Renal cortex interstitium (tissue), 11 donors: Measurements from ENCODE around the gene BCAS4. TPM values are rescaled to one million over a fixed set of nuclear protein-coding genes. Genes with fewer than 3 reads are reported as not detected.

ENCODE experiments used
- DNase-seq, 11 donors: peaks; one replicate each; pipeline ENCODE4 v3.0.0-alpha.2; 2013; ENCODE audit warnings: low read depth in 9 of 11, low spot score in 4 of 11; ENCODE audit errors: extremely low read depth in 1 of 11
- polyA plus RNA-seq, 3 donors: library from polyadenylated mRNA; unstranded; fragments of 120-200 nt; gene quantifications; one replicate each; pipeline ENCODE4 v1.2.1, GENCODE V29; 2013; ENCODE audit not compliant: insufficient read length in 3 of 3

BCAS4 gene
- polyA plus RNA-seq, 3 donors = 4.6 to 5.9 (median 5.5) TPM

DNA sequence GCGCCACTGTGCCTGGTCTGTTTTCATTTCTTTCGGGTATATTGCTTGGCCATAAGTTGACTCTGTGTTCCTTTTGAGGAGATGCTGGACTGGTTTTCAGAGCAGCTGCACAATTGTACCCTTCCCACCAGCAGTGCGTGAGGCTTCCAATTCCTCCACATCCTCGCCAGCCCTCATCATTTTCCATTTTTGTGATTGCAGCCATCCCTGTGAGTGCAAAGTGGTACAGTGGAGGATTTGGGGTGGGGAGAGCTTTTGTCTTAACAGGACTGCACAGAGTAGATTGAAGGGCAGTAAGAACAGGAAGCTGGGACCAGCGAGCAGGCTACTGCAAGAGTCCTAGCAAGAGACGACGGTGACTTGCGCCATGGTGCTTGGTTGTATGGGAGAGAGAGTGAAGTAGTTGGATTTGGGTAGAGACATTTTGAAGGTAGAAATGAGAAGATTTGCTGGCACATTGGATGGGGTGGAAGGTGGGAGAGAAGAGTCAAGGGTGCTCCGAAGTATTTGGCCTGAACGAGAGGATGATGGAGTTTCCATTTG is 18.3 kb downstream of the BCAS4 start:
- DNase-seq = no peak

DNA sequence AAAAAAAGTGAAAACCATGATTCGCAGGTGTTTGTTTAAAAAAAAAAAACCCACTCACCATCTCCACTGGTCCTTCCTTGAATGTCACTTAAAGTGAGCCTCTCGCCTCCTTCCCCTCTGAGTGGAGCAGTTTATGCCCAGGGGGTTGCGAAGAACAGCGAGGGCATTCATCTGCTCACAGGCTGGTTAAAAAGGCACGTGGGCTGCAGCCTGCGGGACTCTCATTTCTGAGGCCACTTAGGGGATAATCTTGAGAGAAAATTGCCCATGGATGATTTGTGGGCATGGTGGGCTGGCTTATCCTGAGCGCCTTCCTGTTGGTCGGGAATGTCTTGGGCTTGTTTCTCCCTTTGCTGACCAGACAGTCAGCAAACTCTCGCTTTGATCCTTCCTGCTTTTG is 18.9 kb downstream of the BCAS4 start:
- no peak for DNase-seq

DNA sequence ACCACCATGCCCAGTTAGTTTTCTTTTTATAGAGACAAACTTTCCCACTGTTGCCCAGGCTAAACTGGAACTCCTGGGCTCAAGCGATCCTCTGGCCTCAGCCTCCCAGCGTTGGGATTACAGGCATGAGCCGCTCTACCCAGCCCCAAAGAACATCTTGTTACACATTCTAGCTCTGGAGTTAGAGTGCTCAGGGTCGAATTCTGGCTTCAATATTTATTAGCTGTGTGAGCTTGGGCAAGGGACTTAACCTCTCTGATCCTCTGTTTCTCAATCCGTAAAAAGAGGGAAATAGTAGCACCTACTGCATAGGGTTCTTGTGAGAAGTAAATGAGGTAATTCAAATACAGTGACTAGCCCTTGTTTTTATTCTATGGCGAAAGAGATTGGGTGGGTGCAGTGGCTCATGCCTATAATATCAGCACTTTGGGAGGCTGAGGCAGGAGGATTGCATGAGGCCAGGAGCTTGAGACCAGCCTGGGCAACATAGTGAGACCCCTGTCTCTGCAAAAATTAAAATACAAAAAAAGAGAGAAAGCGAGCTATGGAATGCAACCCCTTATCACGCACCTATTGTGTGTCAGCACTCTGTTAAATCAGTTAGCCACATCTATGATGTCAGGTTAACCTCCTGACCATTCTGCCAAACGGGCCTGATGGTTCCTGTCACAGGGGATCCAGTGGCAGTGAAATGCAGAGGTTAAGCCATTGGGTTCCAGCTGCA is 19.7 kb downstream of the BCAS4 start:
- no peak for DNase-seq

DNA sequence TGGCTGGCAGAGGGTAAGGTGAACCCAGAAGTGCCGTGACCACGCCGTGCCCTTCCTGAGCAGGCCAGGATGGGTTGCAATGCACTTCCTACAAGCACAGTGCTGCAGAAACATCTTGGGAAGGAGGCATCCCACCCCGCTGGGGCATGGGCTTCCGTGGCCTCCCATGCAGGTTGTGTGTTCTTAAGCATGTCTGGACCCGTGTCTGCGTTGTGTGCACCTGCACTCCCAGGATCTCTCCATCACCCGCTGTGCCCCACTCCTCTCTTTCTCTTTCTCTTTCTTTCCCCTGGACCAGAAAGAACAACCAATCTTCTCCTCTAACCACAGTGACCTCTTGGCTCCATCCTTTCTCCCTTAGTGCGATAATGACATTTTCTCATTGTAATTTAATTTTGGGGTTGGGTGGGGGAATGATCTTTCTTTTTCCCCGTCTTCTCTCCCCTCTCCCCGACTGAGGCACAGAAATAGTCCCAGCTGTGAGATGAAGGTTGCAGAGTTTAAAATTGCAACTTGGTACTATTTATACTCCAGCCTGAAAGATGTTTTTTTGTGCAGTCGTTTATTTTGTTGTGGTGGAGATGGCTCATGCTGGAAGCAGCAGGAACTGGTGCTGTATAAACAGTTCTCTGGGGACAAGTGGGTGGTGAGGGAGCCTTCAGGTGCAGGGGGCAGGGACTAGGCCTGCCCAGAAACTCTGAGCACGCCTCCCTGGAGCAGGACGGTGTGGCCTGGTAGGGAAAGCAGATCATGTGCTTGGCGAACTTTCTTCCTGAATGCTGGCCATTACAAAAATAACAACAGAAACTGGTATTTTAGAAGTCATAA is 20.5 kb downstream of the BCAS4 start:
- DNase-seq = no peak

DNA sequence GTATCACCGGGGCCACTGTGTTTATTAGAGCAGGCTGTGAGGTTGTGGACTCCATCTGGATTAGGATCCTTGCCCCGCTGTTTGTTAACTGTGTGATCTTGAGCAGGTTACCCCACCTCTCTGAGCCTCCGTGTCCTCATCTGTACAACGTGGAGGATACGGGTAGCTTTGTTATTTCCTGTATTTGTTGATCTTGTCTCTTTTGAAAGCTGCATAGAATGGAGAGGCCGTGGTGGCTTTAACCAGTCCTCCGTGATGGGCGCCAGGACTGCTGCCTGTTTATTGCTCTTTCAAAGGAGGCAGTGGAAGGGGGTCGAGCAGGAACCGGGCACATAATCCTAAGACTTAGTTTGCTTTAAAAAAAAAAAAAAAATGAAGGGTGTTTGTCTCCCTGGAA is 22.9 kb downstream of the BCAS4 start:
- DNase-seq = no peak

DNA sequence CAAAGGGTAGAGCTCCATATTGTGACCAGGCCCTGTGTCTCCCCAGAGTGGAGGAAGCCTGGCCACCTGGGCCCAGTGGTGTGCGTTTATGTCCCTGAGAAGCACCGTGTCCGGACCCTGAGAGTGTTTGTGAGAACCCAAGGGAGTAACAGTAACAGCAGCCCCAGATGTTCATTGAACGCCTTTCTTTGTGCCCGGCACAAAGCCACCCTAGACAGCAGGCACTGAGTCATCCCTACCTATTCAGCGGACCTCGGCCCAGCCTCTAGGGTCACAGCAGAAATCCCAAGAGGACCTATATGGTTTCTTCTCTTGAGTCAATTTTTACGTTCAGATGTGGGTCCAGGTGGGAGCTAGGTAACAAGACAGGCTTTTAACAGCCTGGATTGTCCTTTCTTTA is 24.5 kb downstream of the BCAS4 start:
- no peak for DNase-seq

DNA sequence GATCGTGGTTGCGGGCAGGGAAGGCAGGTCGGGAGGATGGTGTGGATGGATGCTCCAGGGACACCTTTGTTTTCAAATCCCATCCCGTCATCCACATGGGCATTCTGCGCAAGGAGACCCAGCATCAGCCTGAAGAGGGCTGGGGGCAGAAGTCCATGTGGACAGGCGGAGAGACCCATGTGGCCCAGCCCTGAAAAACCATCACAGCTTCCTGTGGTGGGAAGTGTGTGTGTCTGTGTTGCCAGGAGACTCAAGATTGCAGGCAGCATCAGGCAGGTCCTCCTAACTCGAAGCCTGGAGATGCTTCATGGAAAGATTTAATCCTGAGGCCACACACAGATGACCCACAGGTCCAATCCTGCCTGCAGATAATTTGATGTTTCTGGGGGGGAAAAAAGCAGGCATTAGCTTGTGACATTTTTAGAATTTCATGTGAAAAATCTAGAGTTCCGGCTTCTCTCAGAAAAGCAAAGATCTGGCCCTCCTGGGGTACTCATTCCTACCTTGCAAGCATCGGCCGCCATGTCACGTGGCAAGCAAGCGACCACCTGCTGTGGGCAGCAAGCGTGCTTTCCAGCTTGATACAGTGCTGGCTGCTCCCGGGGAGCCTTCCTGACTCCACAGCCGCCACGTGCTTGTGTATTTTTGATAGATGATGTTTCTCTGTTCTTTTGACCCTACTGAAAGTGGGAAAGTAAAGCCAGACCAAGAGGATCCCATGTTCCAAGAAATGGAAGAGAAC is 25.8 kb downstream of the BCAS4 start:
- no peak for DNase-seq

DNA sequence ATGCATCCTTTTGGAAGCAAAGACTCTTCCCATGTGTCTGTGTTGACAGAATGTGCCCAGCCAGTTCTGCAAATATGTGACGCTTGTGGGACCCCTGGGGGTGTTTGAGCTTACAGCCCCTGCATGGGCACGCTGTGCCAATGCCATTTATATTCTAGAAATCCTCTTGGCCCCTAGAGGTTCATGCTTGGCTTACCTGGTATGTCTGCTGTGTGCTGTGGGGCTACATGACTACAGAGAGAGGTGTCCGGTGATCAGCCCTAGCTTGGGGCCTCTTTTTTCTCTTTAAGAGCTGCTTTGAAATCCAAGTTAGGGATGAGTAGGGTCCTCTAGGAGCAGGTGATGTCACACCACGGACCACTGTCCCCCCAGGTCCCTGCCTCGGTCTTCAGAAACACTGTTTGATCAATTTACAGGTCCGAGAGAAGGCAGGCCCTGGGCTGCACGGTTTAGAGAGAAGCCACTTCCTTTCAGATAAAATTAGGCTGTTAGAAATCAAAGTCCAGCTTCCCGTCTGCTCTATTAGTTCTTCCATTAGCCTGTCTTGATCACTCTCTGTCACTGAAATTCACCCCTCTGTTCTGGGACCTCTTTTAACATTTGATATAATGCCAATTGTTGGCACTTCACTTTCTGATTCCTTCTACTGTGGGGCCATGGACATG is 26.5 kb downstream of the BCAS4 start:
- no peak for DNase-seq

DNA sequence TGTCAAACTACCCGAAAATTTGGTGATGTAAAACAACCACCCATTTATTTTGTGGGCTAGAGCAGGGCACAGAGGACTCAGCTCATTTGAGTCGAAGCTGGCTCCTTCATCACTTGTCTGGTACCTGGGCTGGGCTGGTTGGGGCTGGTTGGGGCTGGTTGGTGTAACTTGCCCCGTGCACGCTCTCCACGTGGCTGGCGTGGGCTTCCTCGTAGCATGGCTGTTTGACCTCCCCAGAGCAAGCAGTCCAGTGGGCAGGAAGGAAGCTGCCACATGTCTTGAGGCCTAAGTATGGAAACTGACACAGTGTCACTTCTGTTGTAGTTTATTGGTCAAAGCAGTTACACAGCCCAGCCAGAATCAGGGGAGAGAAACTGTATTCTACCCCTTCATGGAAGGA is 27.1 kb downstream of the BCAS4 start:
- no peak for DNase-seq

DNA sequence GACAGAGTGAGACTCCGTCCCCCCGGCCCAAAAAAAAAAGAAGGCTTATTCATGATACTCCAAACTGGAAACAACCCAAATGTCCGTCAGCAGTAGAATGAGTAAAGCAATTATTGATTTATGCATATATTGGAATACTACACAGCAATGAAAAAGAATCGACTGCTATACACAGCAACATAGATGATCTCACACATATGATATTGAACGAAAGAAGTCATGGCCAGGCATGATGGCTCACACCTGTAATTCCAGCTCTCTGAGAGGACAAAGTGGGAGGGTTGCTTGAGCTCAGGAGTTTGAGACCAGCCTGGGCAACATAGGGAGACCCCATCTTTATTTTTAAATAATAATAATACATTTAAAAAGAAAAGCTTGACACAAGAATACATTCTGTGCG is 28.5 kb downstream of the BCAS4 start:
- DNase-seq = no peak

DNA sequence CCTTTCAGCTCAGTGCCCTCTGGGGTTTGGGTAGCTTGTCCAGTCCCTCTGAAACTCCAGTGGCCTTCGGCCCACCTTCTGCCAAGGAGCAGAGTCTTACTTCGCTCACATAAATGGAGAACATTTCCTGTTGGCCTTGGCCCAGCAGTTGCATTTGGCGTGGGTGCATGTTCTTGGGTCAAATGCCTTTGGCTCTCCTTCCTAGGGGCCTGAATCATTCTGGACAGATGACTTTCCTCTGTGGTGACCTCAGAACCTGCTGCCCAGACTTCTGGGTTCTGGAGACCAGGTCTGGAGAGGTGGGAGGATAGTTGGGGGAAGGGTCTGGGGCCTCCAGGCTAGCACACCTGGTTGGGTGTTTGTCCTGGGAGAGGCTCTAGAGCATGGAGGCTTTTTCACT is 29.3 kb downstream of the BCAS4 start:
- no peak for DNase-seq

DNA sequence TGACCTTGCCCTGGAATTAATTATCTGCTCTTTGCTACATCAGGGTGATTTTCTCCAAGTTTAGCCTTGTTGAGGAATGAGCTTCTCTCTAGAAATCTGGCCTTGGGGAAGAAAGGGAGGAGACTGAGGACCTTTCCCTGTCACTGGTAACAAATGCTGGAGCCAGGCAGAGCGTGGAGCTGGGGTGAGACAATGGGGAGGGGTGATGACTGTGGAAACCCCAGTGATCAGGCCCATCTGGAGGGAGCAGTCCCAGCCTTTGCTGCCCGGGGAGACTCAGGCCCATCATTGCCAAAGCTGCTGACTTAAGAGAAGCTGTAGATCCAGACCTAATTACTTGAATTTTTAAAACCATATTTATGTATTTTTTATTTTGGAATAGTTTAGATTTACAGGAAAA is 31.3 kb downstream of the BCAS4 start:
- DNase-seq = no peak

DNA sequence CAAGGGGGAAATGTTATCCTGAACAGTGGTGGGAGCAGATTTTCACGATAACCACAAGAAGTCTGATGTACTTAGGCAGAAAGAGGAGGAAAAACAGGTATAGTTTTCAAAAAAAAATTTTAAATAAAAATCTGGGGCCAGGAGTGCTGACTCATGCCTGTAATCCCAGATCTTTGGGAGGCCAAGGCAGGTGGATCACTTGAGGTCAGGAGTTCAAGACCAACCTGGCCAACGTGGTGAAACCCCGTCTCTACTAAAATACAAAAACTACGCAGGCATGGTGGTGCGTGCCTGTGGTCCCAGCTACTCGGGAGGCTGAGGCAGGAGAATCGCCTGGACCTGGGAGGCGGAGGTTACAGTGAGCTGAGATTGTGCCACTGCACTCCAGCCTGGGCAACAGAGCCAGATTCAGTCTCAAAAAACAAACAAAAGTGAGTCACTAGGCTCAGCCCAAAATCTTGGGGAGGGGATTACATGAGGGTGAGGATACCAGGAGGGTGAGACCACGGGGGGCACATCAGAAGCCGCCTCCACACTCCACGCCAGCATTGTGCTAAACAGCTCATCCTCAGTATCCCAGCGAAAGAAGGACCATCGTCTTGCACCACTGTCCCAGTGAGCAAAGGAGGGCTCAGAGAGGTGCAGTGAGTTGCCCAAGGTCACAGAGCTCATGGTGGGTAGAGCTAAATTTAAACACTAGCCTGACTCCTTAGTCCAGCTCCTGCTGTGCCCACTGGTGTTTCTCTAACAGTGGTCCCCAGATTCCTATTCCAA is 33.7 kb downstream of the BCAS4 start:
- no peak for DNase-seq

DNA sequence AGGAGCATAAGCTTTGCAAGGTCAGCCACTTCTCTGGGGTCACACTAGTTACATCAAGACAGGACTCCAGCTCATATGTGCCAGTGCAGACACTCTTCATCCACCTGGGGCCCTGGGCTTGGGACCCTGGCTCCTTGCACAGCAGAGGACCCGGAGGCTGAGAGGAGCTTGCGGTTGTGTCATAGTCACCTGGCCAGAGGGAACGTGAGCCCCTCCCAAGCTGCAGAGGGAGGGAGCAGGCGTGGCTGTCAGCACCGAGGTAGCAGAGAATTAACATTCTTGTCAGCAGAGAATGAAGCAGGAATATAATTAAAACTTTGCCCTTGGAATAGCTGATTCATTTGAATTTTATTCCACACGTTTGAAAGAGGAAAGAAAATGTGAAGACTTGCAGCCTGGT is 36.8 kb downstream of the BCAS4 start:
- no peak for DNase-seq

DNA sequence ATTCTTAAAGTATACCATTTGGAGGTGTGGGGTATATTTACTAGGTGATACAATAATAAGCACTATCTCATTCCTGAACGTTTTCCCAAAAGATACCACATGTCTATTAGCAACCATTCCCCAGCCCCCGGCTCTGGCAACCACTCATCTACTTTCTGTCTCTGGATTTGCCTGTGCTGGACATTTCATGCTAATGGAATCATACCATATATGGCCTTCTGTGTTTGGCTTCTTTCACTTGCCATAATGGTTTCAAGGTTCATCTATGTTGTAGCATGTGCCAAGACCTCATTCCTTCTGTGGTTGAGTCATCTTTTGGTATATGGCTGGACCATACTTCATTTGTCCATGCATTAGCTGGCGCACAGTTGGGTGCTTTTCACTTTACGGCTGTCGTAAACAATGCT is 39.7 kb downstream of the BCAS4 start:
- DNase-seq = no peak

DNA sequence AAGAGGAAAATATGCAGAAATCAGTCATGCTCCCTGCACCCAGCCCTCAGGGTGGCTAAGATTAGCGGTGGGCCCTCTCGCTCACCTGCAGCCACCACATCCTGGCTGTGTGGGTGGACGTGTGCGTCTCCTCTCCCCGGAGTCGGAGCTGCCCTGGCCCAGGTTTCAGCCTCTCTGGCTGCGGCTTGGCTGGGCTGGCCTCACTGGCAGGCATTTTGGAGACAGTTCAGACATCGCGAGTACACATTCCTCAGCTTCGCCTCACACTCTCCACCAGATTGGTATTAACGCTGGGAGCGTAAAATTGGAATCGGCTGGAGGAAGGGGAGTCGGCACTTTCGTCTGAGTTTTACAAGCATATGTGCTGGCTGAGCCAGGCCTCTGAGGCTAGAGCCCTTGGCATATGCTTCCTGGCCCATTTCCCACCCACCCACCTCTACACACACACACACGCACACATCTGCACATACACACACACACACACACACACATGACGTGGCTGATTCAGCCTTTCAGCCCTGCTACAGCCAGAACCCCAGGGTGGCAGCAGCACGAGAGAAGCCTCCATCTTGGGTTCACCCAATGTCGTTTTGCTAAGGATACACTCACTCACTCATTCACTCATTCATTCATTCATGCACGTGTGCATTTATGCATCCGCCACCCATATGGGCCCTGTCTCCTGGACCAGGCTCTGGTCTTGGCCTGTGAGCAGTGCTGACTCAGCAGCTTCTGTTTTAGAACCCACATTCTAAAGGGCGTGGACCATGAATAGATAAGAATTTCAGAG is 42.9 kb downstream of the BCAS4 start:
- no peak for DNase-seq

DNA sequence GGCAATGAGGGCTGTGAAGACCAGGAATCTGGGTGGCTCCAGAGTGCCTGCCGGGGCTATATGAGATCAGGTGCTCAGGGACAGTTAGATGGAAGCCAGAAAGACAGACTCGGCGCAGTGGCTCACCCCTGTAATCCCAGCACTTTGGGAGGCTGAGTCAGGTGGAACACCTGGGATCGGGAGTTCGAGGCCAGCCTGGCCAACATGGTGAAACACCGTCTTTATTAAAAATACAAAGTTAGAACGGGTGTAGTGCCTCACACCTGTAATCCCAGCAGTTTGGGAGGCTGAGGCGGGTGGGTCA is 43.4 kb downstream of the BCAS4 start:
- DNase-seq = no peak
